Sigmoid colon (tissue), 7 donors: ENCODE data around the gene SLC39A11. TPM values are rescaled to one million over a fixed set of nuclear protein-coding genes. Genes with fewer than 3 reads are reported as not detected.

Source experiments
- DNase-seq: peaks from one replicate; pipeline ENCODE4 v3.0.0-alpha.2; 2019
- H3K27ac ChIP-seq, 4 donors: fragments of 200-600 bp; sonication (generic); one replicate each; pipeline ENCODE4 v1.5.1; 2016 to 2019; ENCODE audit warnings: mild to moderate bottlenecking in 1 of 4
- H3K27me3 ChIP-seq, 3 donors: fragments of 200-600 bp; sonication (generic); one replicate each; pipeline ENCODE4 v1.5.1; 2019; ENCODE audit warnings: mild to moderate bottlenecking in 1 of 3
- H3K36me3 ChIP-seq, 4 donors: fragments of 200-600 bp; sonication (generic); one replicate each; pipeline ENCODE4 v1.5.1; 2016 to 2019
- H3K4me1 ChIP-seq, 4 donors: fragments of 200-600 bp; sonication (generic); one replicate each; pipeline ENCODE4 v1.5.1; 2017 to 2019
- H3K4me3 ChIP-seq, 4 donors: fragments of 200-600 bp; sonication (generic); one replicate each; pipeline ENCODE4 v1.5.1; 2017 to 2019; ENCODE audit warnings: mild to moderate bottlenecking in 2 of 4, moderate library complexity in 1 of 4
- H3K9me3 ChIP-seq, 4 donors: fragments of 200-600 bp in 3 of 4; sonication (generic) in 3 of 4; one replicate each; pipeline versions ENCODE4 v1.5.1 to v1.6.1; 2013 to 2019
- EP300 ChIP-seq, 4 donors: sonication (generic); formaldehyde crosslinking; IDR thresholded peaks; one replicate each; pipeline ENCODE4 v1.6.1; 2017; ENCODE audit warnings: antibody characterized with exemption in 4 of 4
- POLR2A ChIP-seq, 2 donors: fragments of 450-650 bp; IDR thresholded peaks; one replicate each; pipeline ENCODE4 v1.6.1; 2016; ENCODE audit warnings: antibody characterized with exemption in 2 of 2, mild to moderate bottlenecking in 2 of 2, moderate library complexity in 2 of 2
- POLR2AphosphoS5 ChIP-seq, 4 donors: sonication (generic); formaldehyde crosslinking; IDR thresholded peaks; one replicate each; pipeline ENCODE4 v1.6.1; 2017; ENCODE audit warnings: antibody characterized with exemption in 4 of 4
- WGBS, 2 donors: extraction: QIAGEN DNeasy Blood & Tissue Kit; methylation state at CpG; one replicate each; pipeline ENCODE4 v1.1.7; 2013; 5-methylcytosine and 5-hydroxymethylcytosine counted together
- intact Hi-C: fragments of 100-400 bp; cut with DNase I; formaldehyde crosslinking; loops from one replicate; pipeline ENCODE4 v1.15.1; 2023
- polyA plus RNA-seq, 3 donors: library from polyadenylated mRNA; stranded (reverse); fragments of 200-250 nt; gene quantifications; one replicate each; pipeline ENCODE4 v1.2.3, GENCODE V29; 2013
- total RNA-seq, 4 donors: library from RNA; depleted of rRNA; stranded (reverse); fragments of >200 nt; gene quantifications; one replicate each; pipeline ENCODE4 v1.1.0, GENCODE V29; 2016
- TF ChIP-seq, protein P1 (sequence below), 4 experiments: fragments of 450-650 bp in 3 of 4; fragments of 200-600 bp in 1 of 4; IDR thresholded peaks; one replicate each; pipeline ENCODE4 v1.5.1; 2016 to 2019; ENCODE audit warnings: antibody characterized with exemption in 4 of 4, mild to moderate bottlenecking in 3 of 4, moderate library complexity in 2 of 4
- donor health status: healthy with polysubstance abuse.
- donor health status: Bipolar disorder and iron deficiency.
- donor health status: healthy.

SLC39A11 gene
- total and polyA plus RNA-seq, 7 donors, result 7.6 to 16.4 (median 8.4) TPM

DNA sequence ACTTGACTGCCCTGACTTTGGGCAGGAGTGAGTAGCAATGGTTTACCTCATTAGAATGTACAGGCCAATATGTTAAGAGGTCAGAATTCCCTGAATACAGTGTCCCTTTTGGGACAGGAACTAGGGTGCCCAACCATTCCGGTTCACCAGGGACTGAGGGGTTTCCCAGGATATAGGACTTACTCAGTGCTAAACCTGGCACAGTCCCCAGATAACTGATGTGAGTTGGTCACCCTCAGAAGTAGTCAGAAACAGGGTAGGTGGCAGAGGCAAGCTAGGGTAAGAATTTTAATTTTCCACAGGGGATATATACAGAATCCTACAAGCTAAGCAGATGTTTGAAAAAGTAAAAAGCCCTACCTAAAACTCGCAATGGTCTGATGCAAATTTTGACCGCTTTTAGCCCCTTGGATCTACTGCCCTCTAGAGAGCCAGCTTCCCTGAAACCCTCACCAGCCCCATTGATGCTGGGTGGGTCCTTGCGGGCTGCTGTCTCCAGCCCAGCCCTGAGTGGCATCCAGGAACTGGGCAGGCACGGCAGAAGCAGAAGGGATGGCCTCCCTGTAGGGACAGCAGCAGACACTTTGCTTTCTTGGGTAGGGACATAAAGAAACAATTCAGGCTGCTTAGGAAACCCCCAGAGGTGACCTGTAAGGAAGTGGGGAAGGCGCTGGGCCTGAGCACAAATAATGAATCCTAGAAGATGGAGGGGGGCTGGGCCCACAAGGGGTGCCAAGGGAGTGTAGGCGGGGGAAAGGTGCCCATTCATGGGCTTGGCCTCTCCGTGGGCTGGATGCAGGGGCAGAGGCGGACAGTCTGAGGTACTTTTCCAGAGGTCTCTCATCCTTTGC, 434.8 kb downstream of the SLC39A11 start:
- WGBS, 2 donors, result 58 to 77% methylated on average over 9 of the region's 9 CpGs
- no peak overlapping the region for H3K4me3 ChIP-seq
- DNase-seq, result no peak
- TF ChIP-seq, protein P1, sequence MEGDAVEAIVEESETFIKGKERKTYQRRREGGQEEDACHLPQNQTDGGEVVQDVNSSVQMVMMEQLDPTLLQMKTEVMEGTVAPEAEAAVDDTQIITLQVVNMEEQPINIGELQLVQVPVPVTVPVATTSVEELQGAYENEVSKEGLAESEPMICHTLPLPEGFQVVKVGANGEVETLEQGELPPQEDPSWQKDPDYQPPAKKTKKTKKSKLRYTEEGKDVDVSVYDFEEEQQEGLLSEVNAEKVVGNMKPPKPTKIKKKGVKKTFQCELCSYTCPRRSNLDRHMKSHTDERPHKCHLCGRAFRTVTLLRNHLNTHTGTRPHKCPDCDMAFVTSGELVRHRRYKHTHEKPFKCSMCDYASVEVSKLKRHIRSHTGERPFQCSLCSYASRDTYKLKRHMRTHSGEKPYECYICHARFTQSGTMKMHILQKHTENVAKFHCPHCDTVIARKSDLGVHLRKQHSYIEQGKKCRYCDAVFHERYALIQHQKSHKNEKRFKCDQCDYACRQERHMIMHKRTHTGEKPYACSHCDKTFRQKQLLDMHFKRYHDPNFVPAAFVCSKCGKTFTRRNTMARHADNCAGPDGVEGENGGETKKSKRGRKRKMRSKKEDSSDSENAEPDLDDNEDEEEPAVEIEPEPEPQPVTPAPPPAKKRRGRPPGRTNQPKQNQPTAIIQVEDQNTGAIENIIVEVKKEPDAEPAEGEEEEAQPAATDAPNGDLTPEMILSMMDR (IDR thresholded peaks at IDR 0.05), result no peak
- no peak for TF ChIP-seq EP300 (IDR thresholded peaks at IDR 0.05)
- no peak for TF ChIP-seq POLR2AphosphoS5 (IDR thresholded peaks at IDR 0.05)
- no peak for TF ChIP-seq POLR2A (IDR thresholded peaks at IDR 0.05)
- H3K27ac ChIP-seq, result no peak overlapping the region
- no peaks in the 10 kb centered on the region for H3K36me3 ChIP-seq
- H3K4me1 ChIP-seq, result no peaks in the 10 kb centered on the region
- H3K9me3 ChIP-seq, result no peaks in the 10 kb centered on the region
- intact Hi-C loops, result no loop called here
- no peaks in the 10 kb centered on the region for H3K27me3 ChIP-seq

DNA sequence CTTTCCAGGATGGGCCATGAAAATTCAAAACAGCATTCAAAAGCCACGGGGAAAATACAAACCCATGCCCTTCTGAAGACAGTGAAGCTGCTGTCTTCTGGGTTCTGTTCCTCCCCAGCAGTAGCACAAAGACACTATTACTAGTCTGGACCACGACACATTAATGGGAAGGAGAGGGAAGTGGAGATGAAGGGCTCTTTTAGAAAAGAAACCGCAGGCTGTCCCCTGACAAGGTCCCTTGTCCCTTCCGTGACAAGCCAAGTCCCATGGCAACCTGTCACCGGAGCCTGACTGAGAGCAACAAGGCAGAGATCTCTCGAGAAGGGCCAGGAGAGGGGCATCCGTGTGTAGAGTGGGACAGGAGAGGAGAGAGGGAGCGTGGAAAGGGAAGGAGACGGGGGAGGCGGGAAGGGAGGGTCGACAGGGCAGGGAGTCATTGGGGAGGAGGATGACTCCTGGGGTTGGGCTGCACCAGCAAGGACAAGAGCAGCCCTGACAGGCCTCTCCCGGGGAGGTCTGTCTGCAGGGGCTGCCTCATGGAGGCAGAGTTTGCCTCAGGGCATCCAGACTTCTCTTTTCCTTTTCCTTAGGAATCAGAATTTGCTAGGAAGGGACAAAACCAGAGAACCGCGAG, 436.2 kb downstream of the SLC39A11 start:
- H3K27ac ChIP-seq, result peak overlapping the region in 2 of 4 donors; percentile 17 to 42

DNA sequence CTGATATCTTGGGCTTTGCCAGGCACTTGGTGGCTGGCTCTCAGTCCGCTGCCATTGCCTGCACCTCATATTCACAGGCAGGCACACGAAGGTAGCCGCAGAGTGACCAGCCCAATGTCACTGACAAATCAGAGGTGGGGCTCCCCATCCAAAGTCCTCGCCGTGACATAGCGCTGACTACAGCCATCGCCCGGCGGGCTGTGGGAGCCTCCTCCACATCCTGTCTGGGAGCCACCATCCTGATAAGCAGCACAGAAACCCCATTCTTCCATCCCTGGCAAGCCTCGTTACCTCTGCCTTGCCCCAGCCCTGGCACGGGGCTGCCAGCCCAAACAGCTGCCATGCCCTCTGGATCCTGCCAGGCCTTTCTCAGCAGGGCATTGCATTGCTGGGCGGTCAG, 437.8 kb downstream of the SLC39A11 start:
- intact Hi-C loops, result no loop called here
- DNase-seq, result no peak
- no peaks in the 10 kb centered on the region for H3K27me3 ChIP-seq
- TF ChIP-seq, protein P1 (IDR thresholded peaks at IDR 0.05), result no peak
- TF ChIP-seq POLR2AphosphoS5 (IDR thresholded peaks at IDR 0.05), result no peak
- no peak for TF ChIP-seq POLR2A (IDR thresholded peaks at IDR 0.05)
- TF ChIP-seq EP300 (IDR thresholded peaks at IDR 0.05), result no peak
- H3K36me3 ChIP-seq, result no peaks in the 10 kb centered on the region
- no peak overlapping the region for H3K4me3 ChIP-seq
- WGBS, 2 donors, result 86 to 93% methylated on average over 12 of the region's 12 CpGs
- H3K9me3 ChIP-seq, result no peaks in the 10 kb centered on the region
- H3K27ac ChIP-seq, result no peak overlapping the region
- H3K4me1 ChIP-seq, result no peaks in the 10 kb centered on the region

More for the DNA sequence above, 436.2 kb downstream of the SLC39A11 start:
- H3K4me3 ChIP-seq, result no peak overlapping the region
- H3K36me3 ChIP-seq, result no peaks in the 10 kb centered on the region
- no peaks in the 10 kb centered on the region for H3K4me1 ChIP-seq
- no peaks in the 10 kb centered on the region for H3K9me3 ChIP-seq
- TF ChIP-seq EP300 (IDR thresholded peaks at IDR 0.05), result no peak
- no peak for TF ChIP-seq POLR2A (IDR thresholded peaks at IDR 0.05)
- TF ChIP-seq POLR2AphosphoS5 (IDR thresholded peaks at IDR 0.05), result no peak
- TF ChIP-seq, protein P1 (IDR thresholded peaks at IDR 0.05), result no peak
- no peak for DNase-seq
- WGBS, 2 donors, result 89 to 92% methylated on average over 14 of the region's 14 CpGs
- intact Hi-C loops, result no loop called here
- no peaks in the 10 kb centered on the region for H3K27me3 ChIP-seq

DNA sequence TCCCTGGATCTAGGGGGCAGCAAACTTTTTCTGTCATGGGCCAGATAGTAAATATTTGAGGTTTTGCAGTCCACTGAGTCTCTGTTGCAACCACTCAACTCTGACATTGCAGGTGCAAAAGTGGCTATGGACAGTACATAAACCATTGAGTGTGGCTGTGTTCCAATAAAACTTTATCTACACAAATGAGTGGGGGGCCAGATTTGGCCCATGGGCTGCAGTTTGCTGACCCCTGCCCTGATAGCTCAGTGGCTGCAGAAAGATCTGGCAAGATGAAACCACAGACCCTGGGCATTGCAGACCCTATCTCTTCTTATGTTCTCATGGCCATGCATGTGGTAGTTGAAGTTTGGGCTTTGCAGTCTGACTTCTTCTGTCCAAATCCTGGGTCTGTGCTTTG, 440.5 kb downstream of the SLC39A11 start:
- Histone ChIP-seq H3K36me3 (no peaks in the 10 kb centered on the region), H3K4me3 (no peak overlapping the region), H3K9me3 (no peaks in the 10 kb centered on the region), H3K27me3 (no peaks in the 10 kb centered on the region), H3K27ac (no peak overlapping the region), H3K4me1 (no peaks in the 10 kb centered on the region)
- TF ChIP-seq, protein P1 (IDR thresholded peaks at IDR 0.05), result no peak
- TF ChIP-seq POLR2AphosphoS5 (IDR thresholded peaks at IDR 0.05), result no peak
- TF ChIP-seq POLR2A (IDR thresholded peaks at IDR 0.05), result no peak
- no peak for TF ChIP-seq EP300 (IDR thresholded peaks at IDR 0.05)
- DNase-seq, result no peak
- intact Hi-C loops, result no loop called here
